H9 (cell line): Measurements from ENCODE around the gene TAGLN2. TPM values are rescaled to one million over a fixed set of nuclear protein-coding genes. Genes with fewer than 3 reads are reported as not detected.
"Not testable (repeated sequence)": the region's sequence is repeated elsewhere in the genome, so short reads cannot be mapped to it uniquely, and the experiment has no call there.

ENCODE experiments used
- DNase-seq: peaks from one replicate; pipeline ENCODE4 v3.0.0-alpha.2; 2017
- H2AFZ ChIP-seq: one replicate; pipeline ENCODE4 v1.6.1; 2013; ENCODE audit warnings: mild to moderate bottlenecking, low read length, control low read depth, moderate library complexity
- H2AK5ac ChIP-seq: 2 replicates; pipeline ENCODE4 v1.6.1; 2013; ENCODE audit warnings: low read length, control low read depth, mixed read lengths; ENCODE audit not compliant: insufficient read length
- H2BK120ac ChIP-seq: one replicate; pipeline ENCODE4 v1.6.1; 2013; ENCODE audit warnings: low read depth, mild to moderate bottlenecking, low read length, control low read depth, inconsistent platforms; ENCODE audit not compliant: poor library complexity, severe bottlenecking
- H2BK12ac ChIP-seq: 2 replicates; pipeline ENCODE4 v1.6.1; 2013; ENCODE audit warnings: low read length, control low read depth, mixed read lengths, low read depth; ENCODE audit not compliant: insufficient read length
- H2BK15ac ChIP-seq: 2 replicates; pipeline ENCODE4 v1.6.1; 2013; ENCODE audit warnings: low read depth, low read length, control low read depth
- H2BK20ac ChIP-seq: one replicate; pipeline ENCODE4 v1.6.1; 2013; ENCODE audit warnings: low read depth, mild to moderate bottlenecking, low read length, control low read depth, inconsistent platforms; ENCODE audit not compliant: poor library complexity, severe bottlenecking
- H2BK5ac ChIP-seq: 2 replicates; pipeline ENCODE4 v1.6.1; 2013; ENCODE audit warnings: low read length, control low read depth, mixed read lengths; ENCODE audit not compliant: insufficient read length
- H3K14ac ChIP-seq: 2 replicates; pipeline ENCODE4 v1.6.1; 2013; ENCODE audit warnings: low read length, control low read depth; ENCODE audit not compliant: insufficient read depth
- H3K18ac ChIP-seq: 2 replicates; pipeline ENCODE4 v1.6.1; 2013; ENCODE audit warnings: low read depth, mild to moderate bottlenecking, mixed read lengths, low read length, control low read depth; ENCODE audit not compliant: insufficient read length
- H3K23ac ChIP-seq: 2 replicates; pipeline ENCODE4 v1.6.1; 2013; ENCODE audit warnings: low read length, control low read depth, mixed read lengths, low read depth; ENCODE audit not compliant: insufficient read length
- H3K23me2 ChIP-seq: 2 replicates; pipeline ENCODE4 v1.6.1; 2013; ENCODE audit warnings: low read depth, mild to moderate bottlenecking, mixed read lengths, low read length, control low read depth; ENCODE audit not compliant: insufficient read length, poor library complexity, severe bottlenecking
- H3K27ac ChIP-seq: 2 replicates; pipeline ENCODE4 v1.5.1; 2013; ENCODE audit warnings: low read length, control low read depth, mixed read lengths, low read depth; ENCODE audit not compliant: insufficient read length
- H3K27me3 ChIP-seq: 2 replicates; pipeline ENCODE4 v1.6.1; 2013; ENCODE audit warnings: low read length, control low read depth, inconsistent platforms; ENCODE audit not compliant: insufficient read depth
- H3K4ac ChIP-seq: 2 replicates; pipeline ENCODE4 v1.6.1; 2013; ENCODE audit warnings: low read depth, mild to moderate bottlenecking, control low read depth, inconsistent platforms, low read length, moderate library complexity
- H3K4me1 ChIP-seq: 2 replicates; pipeline ENCODE4 v1.6.1; 2013; ENCODE audit warnings: low read length, control low read depth, inconsistent platforms; ENCODE audit not compliant: insufficient read depth
- H3K4me2 ChIP-seq: 2 replicates; pipeline ENCODE4 v1.6.1; 2013; ENCODE audit warnings: low read length, control low read depth, mixed read lengths; ENCODE audit not compliant: insufficient read length, insufficient read depth
- H3K56ac ChIP-seq: 2 replicates; pipeline ENCODE4 v1.6.1; 2013; ENCODE audit warnings: low read depth, mild to moderate bottlenecking, mixed read lengths, low read length, control low read depth; ENCODE audit not compliant: insufficient read length
- H3K79me1 ChIP-seq: 2 replicates; pipeline ENCODE4 v1.6.1; 2013; ENCODE audit warnings: low read depth, mild to moderate bottlenecking, moderate library complexity, low read length, control low read depth, inconsistent platforms; ENCODE audit not compliant: insufficient read depth, poor library complexity, severe bottlenecking
- H3K79me2 ChIP-seq: 2 replicates; pipeline ENCODE4 v1.6.1; 2013; ENCODE audit warnings: low read length, control low read depth, inconsistent platforms; ENCODE audit not compliant: insufficient read depth
- H3K9ac ChIP-seq: 2 replicates; pipeline ENCODE4 v1.6.1; 2013; ENCODE audit warnings: low read length, control low read depth, mixed read lengths; ENCODE audit not compliant: insufficient read length; ENCODE audit errors: extremely low read depth
- H3K9me3 ChIP-seq: one replicate; pipeline ENCODE4 v1.6.1; 2013; ENCODE audit warnings: low read depth, low read length, inconsistent platforms; ENCODE audit not compliant: control insufficient read depth
- H3T11ph ChIP-seq: one replicate; pipeline ENCODE4 v1.6.1; 2013; ENCODE audit warnings: mild to moderate bottlenecking, low read length, control low read depth, inconsistent platforms
- H4K20me1 ChIP-seq: one replicate; pipeline ENCODE4 v1.6.1; 2013; ENCODE audit not compliant: control insufficient read depth, insufficient read length, insufficient read depth
- H4K5ac ChIP-seq: 2 replicates; pipeline ENCODE4 v1.6.1; 2013; ENCODE audit warnings: low read depth, mild to moderate bottlenecking, mixed read lengths, low read length, control low read depth; ENCODE audit not compliant: insufficient read length
- H4K8ac ChIP-seq: replicated peaks from 2 replicates; pipeline ENCODE4 v1.6.1; 2013; ENCODE audit warnings: low read length, control low read depth, mixed read lengths, low read depth; ENCODE audit not compliant: insufficient read length
- H4K91ac ChIP-seq: 2 replicates; pipeline ENCODE4 v1.6.1; 2013; ENCODE audit warnings: low read depth, mild to moderate bottlenecking, moderate library complexity, mixed read lengths, low read length, control low read depth; ENCODE audit not compliant: insufficient read length
- H3K27ac Mint-ChIP-seq, 3 experiments: 2 replicates in 2 of 3; 3 replicates in 1 of 3; pipeline ENCODE4 v1.8.0; 2020 to 2021; ENCODE audit warnings: mixed read lengths in 3 of 3, mild to moderate bottlenecking in 1 of 3, moderate library complexity in 1 of 3
- H3K27me3 Mint-ChIP-seq: 2 replicates; pipeline ENCODE4 v1.8.0; 2021; ENCODE audit warnings: low read depth, mild to moderate bottlenecking, moderate library complexity, mixed read lengths
- H3K36me3 Mint-ChIP-seq, 3 experiments: 2 replicates in 2 of 3; 3 replicates in 1 of 3; pipeline ENCODE4 v1.8.0; 2020 to 2021; ENCODE audit warnings: low read depth in 3 of 3, mixed read lengths in 3 of 3; ENCODE audit not compliant: insufficient read depth in 1 of 3
- H3K4me1 Mint-ChIP-seq, 2 experiments: 2 replicates each; pipeline ENCODE4 v1.8.0; 2020; ENCODE audit warnings: mixed read lengths in 2 of 2
- H3K4me3 Mint-ChIP-seq, 2 experiments: 2 replicates in 1 of 2; 3 replicates in 1 of 2; pipeline ENCODE4 v1.8.0; 2020 to 2021; ENCODE audit warnings: mild to moderate bottlenecking in 2 of 2, mixed read lengths in 2 of 2, moderate library complexity in 1 of 2
- H3K9me3 Mint-ChIP-seq, 2 experiments: 2 replicates in 1 of 2; 3 replicates in 1 of 2; pipeline ENCODE4 v1.8.0; 2020; ENCODE audit warnings: mild to moderate bottlenecking in 2 of 2, mixed read lengths in 2 of 2, moderate library complexity in 1 of 2
- WGBS: extraction: QIAGEN DNeasy Blood & Tissue Kit; methylation state at CpG from one replicate; pipeline ENCODE4 v1.1.7; 2013; ENCODE audit warnings: missing lambda C conversion rate, low lambda C conversion rate, mixed read lengths; ENCODE audit not compliant: insufficient read length; ENCODE audit errors: extremely low coverage; 5-methylcytosine and 5-hydroxymethylcytosine counted together
- total RNA-seq: library from RNA; stranded (reverse); gene quantifications from 2 replicates; pipeline ENCODE4 v1.2.1, GENCODE V29; 2021
- TF ChIP-seq, protein P1 (sequence below): fragments of 200-600 bp; sonication (generic); conservative IDR thresholded peaks from 3 replicates; pipeline ENCODE4 v1.8.0; 2021; ENCODE audit warnings: antibody characterized with exemption, mild to moderate bottlenecking

TAGLN2 gene
- total RNA-seq, 1 experiment from 2014 or later: 76.7 TPM

DNA sequence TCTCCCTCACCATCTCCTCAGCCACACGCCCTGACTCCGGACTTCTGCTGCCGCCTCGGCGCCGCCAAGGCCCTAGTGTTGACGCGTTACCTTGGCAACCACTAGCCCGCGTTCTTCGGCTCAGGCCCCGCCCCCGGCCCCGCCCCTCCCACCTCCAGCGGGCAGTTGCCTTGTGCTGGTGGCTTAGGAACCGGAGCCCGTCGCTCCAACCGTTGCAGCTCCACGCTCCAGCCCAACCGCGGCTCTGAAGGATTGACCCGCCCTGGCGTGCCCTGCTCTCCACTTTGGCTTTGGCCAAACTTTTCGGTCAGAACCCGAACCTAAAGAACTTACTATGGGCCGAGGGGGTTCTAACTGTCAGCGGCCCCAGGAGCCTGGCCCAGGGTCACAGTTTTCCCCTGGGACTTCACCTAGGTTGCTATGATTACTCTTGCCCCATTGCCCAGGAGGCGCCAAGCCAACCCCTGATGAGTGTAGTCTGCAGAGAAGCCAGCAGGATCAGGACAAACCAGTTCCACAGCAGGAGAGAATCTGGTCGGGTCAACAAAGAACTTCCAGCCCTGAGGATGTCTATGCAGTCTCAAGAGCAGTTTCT, 25.1 kb downstream of the TAGLN2 start, which contains the start of gene CFAP45:
Gene CFAP45 (minus strand): TSS at position 80 of the 595 bp plus-strand sequence. CDS start 67 bp downstream, at position 13.
- peak; percentile 97 for DNase-seq
- H4K5ac ChIP-seq: no peak within 1 kb of the TSS
- no peak within 1 kb of the TSS for H4K8ac ChIP-seq
- H3K4me1 ChIP-seq: no peaks in the 10 kb centered on the region; the same call in 1 of the 2 replicates
- peak within 1 kb of the TSS; percentile 96 for H3K18ac ChIP-seq
- no peaks in the 10 kb centered on the region for H4K20me1 ChIP-seq
- H3K27ac ChIP-seq: no peak within 1 kb of the TSS
- peak within 1 kb of the TSS; percentile 97 for H3T11ph ChIP-seq
- no peak within 1 kb of the TSS for H4K91ac ChIP-seq
- H3K4me2 ChIP-seq: peak within 1 kb of the TSS; percentile 56
- H3K23ac ChIP-seq: no peak within 1 kb of the TSS
- no peaks in the 10 kb centered on the region for H3K79me2 ChIP-seq
- H2BK20ac ChIP-seq: no peak within 1 kb of the TSS
- H2AFZ ChIP-seq: peak within 1 kb of the TSS; percentile 34
- Mint-ChIP-seq H3K9me3 (peaks cover 7 to 8% of the 10 kb centered on the region in 2 experiments; a peak in 4 of 5 replicates), H3K27me3 (peaks cover 36% of the 10 kb centered on the region), H3K36me3 (peaks cover 0 to 6% (median 0%) of the 10 kb centered on the region in 3 experiments; a peak in 3 of 7 replicates), H3K27ac (peak within 1 kb of the TSS; percentile 38 to 95 (median 71); a peak in 4 of 7 replicates), H3K4me1 (peaks cover 16% of the 10 kb centered on the region in 2 experiments), H3K4me3 (peak within 1 kb of the TSS; percentile 43 to 64)
- H2BK5ac ChIP-seq: no peak within 1 kb of the TSS
- H2BK15ac ChIP-seq: no peak within 1 kb of the TSS
- no peaks in the 10 kb centered on the region for H3K79me1 ChIP-seq
- TF ChIP-seq, protein P1, sequence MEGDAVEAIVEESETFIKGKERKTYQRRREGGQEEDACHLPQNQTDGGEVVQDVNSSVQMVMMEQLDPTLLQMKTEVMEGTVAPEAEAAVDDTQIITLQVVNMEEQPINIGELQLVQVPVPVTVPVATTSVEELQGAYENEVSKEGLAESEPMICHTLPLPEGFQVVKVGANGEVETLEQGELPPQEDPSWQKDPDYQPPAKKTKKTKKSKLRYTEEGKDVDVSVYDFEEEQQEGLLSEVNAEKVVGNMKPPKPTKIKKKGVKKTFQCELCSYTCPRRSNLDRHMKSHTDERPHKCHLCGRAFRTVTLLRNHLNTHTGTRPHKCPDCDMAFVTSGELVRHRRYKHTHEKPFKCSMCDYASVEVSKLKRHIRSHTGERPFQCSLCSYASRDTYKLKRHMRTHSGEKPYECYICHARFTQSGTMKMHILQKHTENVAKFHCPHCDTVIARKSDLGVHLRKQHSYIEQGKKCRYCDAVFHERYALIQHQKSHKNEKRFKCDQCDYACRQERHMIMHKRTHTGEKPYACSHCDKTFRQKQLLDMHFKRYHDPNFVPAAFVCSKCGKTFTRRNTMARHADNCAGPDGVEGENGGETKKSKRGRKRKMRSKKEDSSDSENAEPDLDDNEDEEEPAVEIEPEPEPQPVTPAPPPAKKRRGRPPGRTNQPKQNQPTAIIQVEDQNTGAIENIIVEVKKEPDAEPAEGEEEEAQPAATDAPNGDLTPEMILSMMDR: no peak
- WGBS: no CpG with 5 or more reads among the region's 30 CpGs
- peak within 1 kb of the TSS; percentile 86; the same call in 1 of the 2 replicates for H3K4ac ChIP-seq
- peak within 1 kb of the TSS; percentile 28 for H2BK12ac ChIP-seq
- peaks cover 4% of the 10 kb centered on the region for H3K23me2 ChIP-seq
- no peak within 1 kb of the TSS for H2AK5ac ChIP-seq
- H3K9ac ChIP-seq: no peak within 1 kb of the TSS
- H3K9me3 ChIP-seq: no peaks in the 10 kb centered on the region
- H3K14ac ChIP-seq: peak within 1 kb of the TSS; percentile 89; the same call in 1 of the 2 replicates
- H3K56ac ChIP-seq: no peak within 1 kb of the TSS
- H3K27me3 ChIP-seq: no peaks in the 10 kb centered on the region
- peak within 1 kb of the TSS; percentile 98 for H2BK120ac ChIP-seq

DNA sequence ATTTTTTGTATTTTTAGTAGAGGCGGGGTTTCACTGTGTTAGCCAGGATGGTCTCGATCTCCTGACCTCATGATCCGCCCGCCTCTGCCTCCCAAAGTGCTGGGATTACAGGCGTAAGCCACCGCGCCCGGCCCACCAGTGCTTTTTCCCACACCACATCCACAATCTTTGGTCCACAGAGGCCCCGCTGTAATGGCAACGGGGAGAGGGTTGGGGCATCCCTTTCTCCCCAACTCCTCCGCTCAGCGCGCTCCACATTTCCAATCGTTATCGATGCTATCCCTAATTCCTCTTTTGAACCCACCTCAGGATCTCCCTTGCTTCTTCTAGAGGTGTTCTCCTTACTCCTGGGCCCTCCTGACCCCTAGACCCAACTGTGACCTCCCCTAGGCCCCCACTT, 25.7 kb downstream of the TAGLN2 start:
- peak overlapping the region; percentile 97 for H3T11ph ChIP-seq
- not testable (repeated sequence) for H3K79me2 ChIP-seq, H3K4me1 ChIP-seq, H4K91ac ChIP-seq, H2BK20ac ChIP-seq, DNase-seq, H3K23ac ChIP-seq, H2BK5ac ChIP-seq, H2AK5ac ChIP-seq, H3K9me3 Mint-ChIP-seq, H3K27ac ChIP-seq, H2BK15ac ChIP-seq, H3K9me3 ChIP-seq, H3K36me3 Mint-ChIP-seq, H3K56ac ChIP-seq, H4K8ac ChIP-seq, H4K5ac ChIP-seq, H3K23me2 ChIP-seq, H3K9ac ChIP-seq, H3K4me2 ChIP-seq, H3K79me1 ChIP-seq, H2AFZ ChIP-seq, H4K20me1 ChIP-seq, H3K27me3 ChIP-seq
- H2BK120ac ChIP-seq: peak overlapping the region; percentile 98
- Mint-ChIP-seq H3K27ac (peak overlapping the region in 2 of 3 experiments; percentile 61 to 95; a peak in 3 of 7 replicates), H3K4me1 (peaks cover 16% of the 10 kb centered on the region in 2 experiments), H3K4me3 (peak overlapping the region in 1 of 2 experiments; percentile 16; a peak in 1 of 5 replicates), H3K27me3 (peaks cover 37% of the 10 kb centered on the region)
- peak overlapping the region; percentile 27; the same call in 1 of the 2 replicates for H3K4ac ChIP-seq
- H2BK12ac ChIP-seq: peak overlapping the region; percentile 28
- peak overlapping the region; percentile 67; the same call in 1 of the 2 replicates for H3K14ac ChIP-seq
- H3K18ac ChIP-seq: peak overlapping the region; percentile 93
- no CpG with 5 or more reads among the region's 15 CpGs for WGBS
